Measurements from ENCODE around the gene KNSTRN. TPM values are rescaled to one million over a fixed set of nuclear protein-coding genes. Genes with fewer than 3 reads are reported as not detected.
A peak's percentile ranks its signal among the peaks of the same experiment; 100 is the strongest.

The KNSTRN gene
- total and polyA plus RNA-seq, 8 donors = 4.0 to 16.3 (median 12.5) TPM

DNA sequence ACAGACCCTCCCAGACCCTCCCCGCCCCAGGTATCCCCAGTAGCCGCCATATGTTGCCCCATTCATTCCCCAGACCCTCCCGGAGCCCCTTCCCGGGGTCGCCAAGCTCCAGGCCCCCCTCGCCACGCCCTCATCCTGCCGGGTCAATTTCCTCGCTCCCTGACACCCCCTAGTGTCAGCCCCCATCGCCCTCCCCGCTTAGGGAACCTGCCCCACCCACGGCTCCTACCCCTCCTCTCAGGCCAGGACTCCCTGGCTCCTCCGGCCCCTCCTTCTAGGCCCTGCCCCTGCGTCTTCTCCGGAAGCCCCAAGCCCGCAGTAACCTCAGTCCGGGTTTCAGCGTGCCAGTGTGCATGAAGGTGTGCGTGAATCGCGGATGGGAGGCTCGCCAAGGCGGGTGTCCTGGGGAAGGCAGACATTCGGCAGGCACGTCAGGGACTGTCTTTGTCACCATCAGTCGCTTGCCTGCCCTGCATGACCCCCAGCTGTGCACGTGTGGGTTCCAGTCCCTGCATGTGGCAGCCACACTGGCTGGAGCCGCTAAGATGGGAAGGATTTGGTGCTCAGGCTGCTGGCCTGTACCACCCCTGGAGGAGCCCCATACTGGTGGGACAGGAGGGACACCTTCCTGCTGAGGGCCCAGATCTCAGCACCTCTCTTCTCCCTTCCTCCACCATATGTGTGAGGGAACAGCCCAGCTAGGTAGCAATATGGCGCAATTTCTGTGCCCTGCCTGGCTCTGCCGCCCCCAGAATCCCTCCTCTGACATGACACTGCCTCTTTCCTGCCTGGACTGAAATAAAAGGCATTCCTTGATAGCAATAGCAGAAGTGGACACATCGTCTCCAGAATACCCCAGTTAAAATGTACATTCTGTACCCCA lies 23.8 kb upstream of the KNSTRN start:
- TF ChIP-seq POLR2A (IDR thresholded peaks at IDR 0.05) = no peak
- no peak for TF ChIP-seq EP300 (IDR thresholded peaks at IDR 0.05)
- no peak for TF ChIP-seq POLR2AphosphoS5 (IDR thresholded peaks at IDR 0.05)
- TF ChIP-seq, protein P1, sequence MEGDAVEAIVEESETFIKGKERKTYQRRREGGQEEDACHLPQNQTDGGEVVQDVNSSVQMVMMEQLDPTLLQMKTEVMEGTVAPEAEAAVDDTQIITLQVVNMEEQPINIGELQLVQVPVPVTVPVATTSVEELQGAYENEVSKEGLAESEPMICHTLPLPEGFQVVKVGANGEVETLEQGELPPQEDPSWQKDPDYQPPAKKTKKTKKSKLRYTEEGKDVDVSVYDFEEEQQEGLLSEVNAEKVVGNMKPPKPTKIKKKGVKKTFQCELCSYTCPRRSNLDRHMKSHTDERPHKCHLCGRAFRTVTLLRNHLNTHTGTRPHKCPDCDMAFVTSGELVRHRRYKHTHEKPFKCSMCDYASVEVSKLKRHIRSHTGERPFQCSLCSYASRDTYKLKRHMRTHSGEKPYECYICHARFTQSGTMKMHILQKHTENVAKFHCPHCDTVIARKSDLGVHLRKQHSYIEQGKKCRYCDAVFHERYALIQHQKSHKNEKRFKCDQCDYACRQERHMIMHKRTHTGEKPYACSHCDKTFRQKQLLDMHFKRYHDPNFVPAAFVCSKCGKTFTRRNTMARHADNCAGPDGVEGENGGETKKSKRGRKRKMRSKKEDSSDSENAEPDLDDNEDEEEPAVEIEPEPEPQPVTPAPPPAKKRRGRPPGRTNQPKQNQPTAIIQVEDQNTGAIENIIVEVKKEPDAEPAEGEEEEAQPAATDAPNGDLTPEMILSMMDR (IDR thresholded peaks at IDR 0.05) = no peak
- peak overlapping the region; percentile 46 to 67 (median 58) for H3K4me3 ChIP-seq
- H3K27ac ChIP-seq = peak overlapping the region in 1 of 5 donors; percentile 21
- peaks cover 0 to 10% (median 3%) of the 10 kb centered on the region in 3 donors for H3K27me3 ChIP-seq
- DNase-seq = no peak
- H3K36me3 ChIP-seq = no peaks in the 10 kb centered on the region
- H3K9me3 ChIP-seq = no peaks in the 10 kb centered on the region
- intact Hi-C loops (cut with DNase I; ENCODE audit: low total_unique reads) = no loop called here
- peaks cover 19 to 27% (median 26%) of the 10 kb centered on the region in 4 donors for H3K4me1 ChIP-seq
- WGBS, 5 donors = 11 to 14% (median 12%) methylated on average over 25 to 31 of the region's 31 CpGs

DNA sequence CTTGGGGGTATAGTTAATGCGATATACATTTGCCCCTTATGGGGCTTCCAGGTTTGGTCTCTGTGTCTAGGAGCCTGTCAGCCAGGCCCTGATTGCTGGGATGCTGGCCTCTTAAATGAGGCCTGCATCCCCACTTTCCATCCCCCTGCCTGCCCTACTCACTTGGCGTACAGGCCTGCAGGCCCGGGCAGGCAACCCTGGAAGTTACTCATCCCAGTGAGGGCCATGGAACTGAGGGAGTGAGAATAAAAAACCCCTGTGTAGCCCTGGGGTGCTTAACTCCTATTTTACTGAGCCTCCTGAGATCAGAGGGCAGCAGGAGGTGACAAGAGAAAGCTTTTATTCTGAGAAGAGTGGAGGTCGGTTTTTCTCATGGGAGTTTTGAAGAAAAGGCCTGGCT lies 22.5 kb upstream of the KNSTRN start:
- TF ChIP-seq EP300 (IDR thresholded peaks at IDR 0.05) = no peak
- TF ChIP-seq, protein P1 (IDR thresholded peaks at IDR 0.05) = no peak
- TF ChIP-seq POLR2AphosphoS5 (IDR thresholded peaks at IDR 0.05) = no peak
- TF ChIP-seq POLR2A (IDR thresholded peaks at IDR 0.05) = no peak

DNA sequence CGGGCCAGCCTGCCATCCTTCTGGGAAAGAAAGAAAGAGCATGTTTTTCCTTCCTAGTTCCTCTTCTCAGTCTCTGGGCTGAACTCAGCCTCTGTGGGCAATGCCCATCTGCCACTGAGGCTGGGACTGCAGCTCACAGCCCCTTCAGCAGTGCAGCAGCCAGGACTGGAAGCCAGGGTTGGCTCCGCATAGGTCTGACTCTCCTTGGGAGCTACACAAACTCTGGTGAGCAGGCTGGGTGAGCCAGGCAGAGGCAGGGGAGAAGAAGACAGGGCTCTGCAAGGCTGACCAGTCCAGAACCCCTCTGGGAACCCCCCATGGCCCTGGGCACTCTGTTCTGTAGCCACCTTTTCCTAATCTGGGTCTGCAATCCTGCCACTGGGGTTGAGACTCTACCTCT lies 20.9 kb upstream of the KNSTRN start:
- intact Hi-C loops (cut with DNase I; ENCODE audit: low total_unique reads) = loop anchor here (10.0 kb wide), 1 partner anchor 53 kb away; no protein-coding TSS in a partner anchor
- TF ChIP-seq POLR2A (IDR thresholded peaks at IDR 0.05) (no peak), POLR2AphosphoS5 (IDR thresholded peaks at IDR 0.05) (no peak), EP300 (IDR thresholded peaks at IDR 0.05) (no peak)
- TF ChIP-seq, protein P1 (IDR thresholded peaks at IDR 0.05) = no peak

More for the DNA sequence above, 22.5 kb upstream of the KNSTRN start:
- Histone ChIP-seq H3K27me3 (peaks cover 0 to 10% (median 3%) of the 10 kb centered on the region in 3 donors), H3K27ac (no peak overlapping the region), H3K36me3 (no peaks in the 10 kb centered on the region), H3K9me3 (no peaks in the 10 kb centered on the region), H3K4me3 (no peak overlapping the region), H3K4me1 (peaks cover 12 to 16% (median 15%) of the 10 kb centered on the region in 4 donors)
- no peak for DNase-seq
- intact Hi-C loops (cut with DNase I; ENCODE audit: low total_unique reads) = loop anchor here (10.0 kb wide), 1 partner anchor 55 kb away; no protein-coding TSS in a partner anchor
- 92 to 98% (median 94%) methylated on average over 3 to 4 of the region's 4 CpGs for WGBS, 5 donors

DNA sequence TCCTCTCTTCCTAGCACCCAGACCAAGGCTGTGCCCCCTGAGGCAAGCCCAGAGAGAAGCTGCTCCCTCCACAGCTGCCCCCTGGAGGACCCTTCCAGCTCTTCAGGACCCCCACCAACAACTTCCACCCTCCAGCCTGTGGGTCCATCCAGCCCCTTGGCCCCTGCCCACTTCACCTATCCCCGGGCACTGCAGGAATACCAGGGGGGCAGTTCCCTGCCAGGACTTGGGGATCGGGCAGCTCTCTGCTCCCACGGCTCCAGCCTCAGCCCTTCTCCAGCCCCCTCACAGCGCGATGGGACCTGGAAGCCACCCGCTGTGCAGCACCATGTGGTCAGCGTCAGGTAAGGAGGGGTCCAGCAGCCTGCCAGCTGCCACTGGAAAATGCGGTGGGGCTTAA lies 18.9 kb upstream of the KNSTRN start:
- TF ChIP-seq POLR2A (IDR thresholded peaks at IDR 0.05) = no peak
- no peak overlapping the region for H3K4me3 ChIP-seq
- no peaks in the 10 kb centered on the region for H3K9me3 ChIP-seq
- intact Hi-C loops (cut with DNase I; ENCODE audit: low total_unique reads) = loop anchor here (10.0 kb wide), 1 partner anchor 51 kb away; no protein-coding TSS in a partner anchor
- peaks cover 20 to 28% (median 24%) of the 10 kb centered on the region in 4 donors for H3K4me1 ChIP-seq
- H3K27ac ChIP-seq = no peak overlapping the region
- DNase-seq = no peak
- 71 to 86% (median 85%) methylated on average over 8 of the region's 8 CpGs for WGBS, 5 donors
- peaks cover 0 to 5% (median 2%) of the 10 kb centered on the region in 3 donors for H3K27me3 ChIP-seq
- no peaks in the 10 kb centered on the region for H3K36me3 ChIP-seq

More for the DNA sequence above, 20.9 kb upstream of the KNSTRN start:
- 75 to 91% (median 83%) methylated on average over 2 of the region's 2 CpGs for WGBS, 5 donors
- H3K9me3 ChIP-seq = no peaks in the 10 kb centered on the region
- no peak overlapping the region for H3K27ac ChIP-seq
- H3K4me1 ChIP-seq = peaks cover 12 to 23% (median 19%) of the 10 kb centered on the region in 4 donors
- H3K27me3 ChIP-seq = peaks cover 0 to 10% (median 3%) of the 10 kb centered on the region in 3 donors
- H3K36me3 ChIP-seq = no peaks in the 10 kb centered on the region
- no peak for DNase-seq
- H3K4me3 ChIP-seq = no peak overlapping the region

Data from stomach (tissue), 9 donors.